ENCODE results near the gene JPH3. TPM values are rescaled to one million over a fixed set of nuclear protein-coding genes. Genes with fewer than 3 reads are reported as not detected.

The JPH3 gene
- total and polyA plus RNA-seq, 2 experiments from 2014 or later, result 1.8 to 4.8 TPM

DNA sequence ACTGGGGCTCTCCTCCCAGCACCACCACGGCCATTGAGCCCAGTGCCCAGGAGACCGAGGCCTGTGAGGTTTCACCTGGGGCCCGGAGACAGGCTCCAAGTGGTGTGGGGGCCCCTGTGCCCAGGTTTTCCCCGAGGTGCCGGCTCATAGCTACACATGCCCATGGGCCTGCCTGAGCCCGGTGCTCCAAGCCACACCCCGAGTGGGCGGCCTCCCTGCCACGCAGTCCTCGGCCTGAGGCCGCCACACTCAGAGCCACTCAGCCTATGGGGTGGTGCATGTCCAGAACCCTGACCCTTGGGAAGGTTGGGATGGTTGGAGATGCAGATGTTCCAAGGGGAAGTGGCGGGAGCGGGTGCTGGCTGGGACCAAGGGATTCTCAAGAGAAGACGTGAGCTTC lies 24.1 kb downstream of the JPH3 start:
- H3K79me2 ChIP-seq, result no peaks in the 10 kb centered on the region
- H3K4me3 ChIP-seq, result no peak overlapping the region
- H4K20me1 ChIP-seq (ENCODE audit: insufficient read depth, poor library complexity, severe bottlenecking), result no peaks in the 10 kb centered on the region
- TF ChIP-seq EZH2 (IDR thresholded peaks at IDR 0.05; ENCODE audit: borderline replicate concordance) (no peak), CTCF (IDR thresholded peaks at IDR 0.05; ENCODE audit: poor library complexity) (no peak), EZH2phosphoT487 (IDR thresholded peaks at IDR 0.05; ENCODE audit: low read depth, severe bottlenecking, unreplicated experiment) (no peak)
- H3K36me3 ChIP-seq (replicated peaks; ENCODE audit: insufficient read depth, low read depth), result no peaks in the 10 kb centered on the region
- H3K9me3 ChIP-seq (ENCODE audit: low read depth), result no peaks in the 10 kb centered on the region
- no peak for DNase-seq (ENCODE audit: low spot score)
- no peaks in the 10 kb centered on the region for H3K9me2 ChIP-seq (replicated peaks; ENCODE audit: insufficient read depth)
- no peaks in the 10 kb centered on the region for H3K4me1 ChIP-seq (ENCODE audit: insufficient read depth)
- no peak overlapping the region for H2AFZ ChIP-seq
- H3K27ac ChIP-seq, result no peak overlapping the region
- WGBS (ENCODE audit: low lambda C conversion rate, missing lambda C conversion rate), result 91% methylated on average over 14 of the region's 14 CpGs
- peaks cover 4% of the 10 kb centered on the region for H3K27me3 ChIP-seq
- H3K4me2 ChIP-seq, result no peak overlapping the region

GRCh38 chr16:87626905-87627304 lies 24.6 kb downstream of the JPH3 start:
- Histone ChIP-seq H3K4me1 (ENCODE audit: insufficient read depth) (no peaks in the 10 kb centered on the region), H3K27ac (no peak overlapping the region), H4K20me1 (ENCODE audit: insufficient read depth, poor library complexity, severe bottlenecking) (no peaks in the 10 kb centered on the region), H3K9me3 (ENCODE audit: low read depth) (no peaks in the 10 kb centered on the region), H2AFZ (no peak overlapping the region), H3K27me3 (peaks cover 4% of the 10 kb centered on the region), H3K79me2 (no peaks in the 10 kb centered on the region), H3K36me3 (replicated peaks; ENCODE audit: insufficient read depth, low read depth) (no peaks in the 10 kb centered on the region), H3K4me2 (no peak overlapping the region), H3K9me2 (replicated peaks; ENCODE audit: insufficient read depth) (no peaks in the 10 kb centered on the region), H3K4me3 (no peak overlapping the region)
- no peak for DNase-seq (ENCODE audit: low spot score)
- WGBS (ENCODE audit: low lambda C conversion rate, missing lambda C conversion rate), result 84% methylated on average over 6 of the region's 6 CpGs
- TF ChIP-seq EZH2 (IDR thresholded peaks at IDR 0.05; ENCODE audit: borderline replicate concordance) (no peak), EZH2phosphoT487 (IDR thresholded peaks at IDR 0.05; ENCODE audit: low read depth, severe bottlenecking, unreplicated experiment) (no peak), CTCF (IDR thresholded peaks at IDR 0.05; ENCODE audit: poor library complexity) (no peak)

GRCh38 chr16:87627542-87628245 lies 25.4 kb downstream of the JPH3 start:
- WGBS (ENCODE audit: low lambda C conversion rate, missing lambda C conversion rate), result 86% methylated on average over 14 of the region's 14 CpGs
- Histone ChIP-seq H3K9me2 (replicated peaks; ENCODE audit: insufficient read depth) (no peaks in the 10 kb centered on the region), H3K4me1 (ENCODE audit: insufficient read depth) (no peaks in the 10 kb centered on the region), H3K9me3 (ENCODE audit: low read depth) (no peaks in the 10 kb centered on the region), H3K36me3 (replicated peaks; ENCODE audit: insufficient read depth, low read depth) (no peaks in the 10 kb centered on the region), H4K20me1 (ENCODE audit: insufficient read depth, poor library complexity, severe bottlenecking) (no peaks in the 10 kb centered on the region), H2AFZ (no peak overlapping the region), H3K79me2 (no peaks in the 10 kb centered on the region), H3K4me3 (no peak overlapping the region), H3K4me2 (no peak overlapping the region), H3K27ac (no peak overlapping the region), H3K27me3 (peaks cover 4% of the 10 kb centered on the region)
- no peak for DNase-seq (ENCODE audit: low spot score)
- TF ChIP-seq EZH2phosphoT487 (IDR thresholded peaks at IDR 0.05; ENCODE audit: low read depth, severe bottlenecking, unreplicated experiment) (no peak), CTCF (IDR thresholded peaks at IDR 0.05; ENCODE audit: poor library complexity) (no peak), EZH2 (IDR thresholded peaks at IDR 0.05; ENCODE audit: borderline replicate concordance) (no peak)
